Ishikawa (cell line): Measurements from ENCODE around the gene SERPINE3.

Source experiments
- CEBPB ChIP-seq: IDR thresholded peaks from 2 replicates; pipeline ENCODE4 v1.6.1; 2012
- CREB1 ChIP-seq: IDR thresholded peaks from 2 replicates; pipeline ENCODE4 v1.6.1; 2012; ENCODE audit warnings: low read depth
- EGR1 ChIP-seq: IDR thresholded peaks from 2 replicates; pipeline ENCODE4 v1.6.1; 2012
- EP300 ChIP-seq: IDR thresholded peaks from 2 replicates; pipeline ENCODE4 v1.6.1; 2012; ENCODE audit warnings: borderline replicate concordance
- FOXM1 ChIP-seq: IDR thresholded peaks from 2 replicates; pipeline ENCODE4 v1.6.1; 2012; ENCODE audit warnings: low read depth, borderline replicate concordance
- MAX ChIP-seq: IDR thresholded peaks from 2 replicates; pipeline ENCODE4 v1.6.1; 2012
- NFIC ChIP-seq: IDR thresholded peaks from 2 replicates; pipeline ENCODE4 v1.6.1; 2012
- RAD21 ChIP-seq: IDR thresholded peaks from 2 replicates; pipeline ENCODE4 v1.6.1; 2012; ENCODE audit warnings: low read depth
- REST ChIP-seq: IDR thresholded peaks from 2 replicates; pipeline ENCODE4 v1.6.1; 2012; ENCODE audit warnings: low read depth, mild to moderate bottlenecking
- TAF1 ChIP-seq: IDR thresholded peaks from 2 replicates; pipeline ENCODE4 v1.6.1; 2012; ENCODE audit warnings: low read depth, mild to moderate bottlenecking
- TCF12 ChIP-seq: IDR thresholded peaks from 2 replicates; pipeline ENCODE4 v1.6.1; 2012; ENCODE audit warnings: low read depth
- TEAD4 ChIP-seq: IDR thresholded peaks from 2 replicates; pipeline ENCODE4 v1.6.1; 2012
- USF1 ChIP-seq: IDR thresholded peaks from 2 replicates; pipeline ENCODE4 v1.6.1; 2012
- YY1 ChIP-seq: IDR thresholded peaks from 2 replicates; pipeline ENCODE4 v1.6.1; 2012; ENCODE audit warnings: low read depth
- ZBTB7A ChIP-seq: IDR thresholded peaks from 2 replicates; pipeline ENCODE4 v1.6.1; 2012; ENCODE audit warnings: low read depth

Gene SERPINE3

GRCh38 chr13:51394724-51395123, 55.2 kb downstream of the SERPINE3 start:
- no peak for TF ChIP-seq EP300
- no peak for TF ChIP-seq REST
- no peak for TF ChIP-seq CREB1

GRCh38 chr13:51396352-51396751, 56.9 kb downstream of the SERPINE3 start:
- TF ChIP-seq TEAD4 (no peak), MAX (no peak), TCF12 (no peak), YY1 (no peak), EP300 (no peak), NFIC (no peak), ZBTB7A (no peak), RAD21 (no peak), TAF1 (no peak), REST (no peak), USF1 (no peak), CREB1 (no peak), EGR1 (no peak), CEBPB (no peak), FOXM1 (no peak)

GRCh38 chr13:51397262-51397941, 57.9 kb downstream of the SERPINE3 start:
- TF ChIP-seq EGR1 = no peak
- no peak for TF ChIP-seq TCF12
- TF ChIP-seq TAF1 = no peak
- no peak for TF ChIP-seq FOXM1
- TF ChIP-seq MAX = no peak
- TF ChIP-seq EP300 = no peak
- no peak for TF ChIP-seq REST
- TF ChIP-seq ZBTB7A = no peak
- TF ChIP-seq USF1 = no peak
- TF ChIP-seq NFIC = no peak
- no peak for TF ChIP-seq CREB1
- no peak for TF ChIP-seq YY1
- TF ChIP-seq RAD21 = no peak
- no peak for TF ChIP-seq TEAD4
- TF ChIP-seq CEBPB = no peak

DNA sequence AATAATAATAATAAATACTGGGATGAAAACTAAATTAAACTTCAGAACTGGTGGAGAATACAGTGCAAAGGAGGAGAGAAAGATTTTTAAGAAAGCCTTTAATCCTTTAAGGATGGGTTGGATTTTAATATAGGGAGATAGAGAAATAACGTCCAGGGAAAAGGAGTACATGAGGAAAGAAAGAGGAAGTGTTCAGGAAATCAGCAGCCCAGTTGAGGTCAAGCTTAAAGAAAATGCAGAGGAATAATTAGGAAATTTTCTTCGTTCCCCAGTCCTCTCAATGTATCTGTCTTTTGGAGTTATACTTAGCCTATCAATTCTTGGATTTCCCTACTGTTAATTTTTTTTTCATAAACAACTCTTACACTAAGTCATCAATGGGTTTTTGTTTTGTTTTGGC, 65.7 kb downstream of the SERPINE3 start:
- TF ChIP-seq MAX (no peak), RAD21 (no peak), CREB1 (no peak), YY1 (no peak), FOXM1 (no peak), NFIC (no peak), REST (no peak), EP300 (no peak), EGR1 (no peak), TAF1 (no peak), USF1 (no peak), ZBTB7A (no peak), TCF12 (no peak)
